Measurements from ENCODE around the gene IGSF5. TPM values are rescaled to one million over a fixed set of nuclear protein-coding genes. Genes with fewer than 3 reads are reported as not detected.
A peak's percentile ranks its signal among the peaks of the same experiment; 100 is the strongest.

IGSF5 gene
- total RNA-seq, 1 donor from 2014 or later: 1.5 TPM

DNA sequence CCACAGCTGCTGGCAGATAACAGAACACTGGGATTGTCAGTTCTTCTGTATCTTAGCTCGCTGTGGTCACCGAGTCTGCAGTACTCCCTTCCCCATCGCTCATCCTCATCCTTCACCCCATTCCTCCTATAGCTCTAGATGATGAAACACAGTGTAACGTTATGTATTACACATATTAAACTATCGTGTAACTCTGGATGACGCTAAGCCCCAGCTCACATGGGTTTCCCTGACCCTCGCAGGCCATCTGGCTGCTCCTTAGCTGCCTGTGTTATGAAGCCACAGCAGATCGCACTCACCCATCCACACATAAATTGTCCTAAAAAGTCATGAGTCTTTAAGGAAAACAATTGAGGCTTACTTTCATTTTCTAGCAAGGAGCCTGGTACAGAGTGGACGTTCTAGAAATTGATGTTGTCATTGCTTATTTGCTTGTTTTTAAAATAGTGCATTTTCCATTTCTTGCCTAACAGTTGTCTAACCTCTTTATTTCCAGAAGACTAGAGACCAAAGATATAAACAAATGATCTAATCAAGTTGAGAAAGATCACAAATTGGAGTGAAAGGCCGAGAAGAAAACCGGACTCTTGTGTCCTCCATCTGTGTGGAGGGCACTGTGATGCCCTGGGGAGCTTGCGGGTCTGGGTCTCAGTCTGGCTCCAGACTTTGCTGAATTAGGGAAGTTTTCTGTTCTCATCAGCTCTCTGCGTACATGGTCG, 97.9 kb downstream of the IGSF5 start:
- Mint-ChIP-seq H3K4me1 (ENCODE audit: unreplicated experiment) (peaks cover 20% of the 10 kb centered on the region), H3K9me3 (no peaks in the 10 kb centered on the region)
- no peak for DNase-seq (ENCODE audit: extremely low spot score, unreplicated experiment)

DNA sequence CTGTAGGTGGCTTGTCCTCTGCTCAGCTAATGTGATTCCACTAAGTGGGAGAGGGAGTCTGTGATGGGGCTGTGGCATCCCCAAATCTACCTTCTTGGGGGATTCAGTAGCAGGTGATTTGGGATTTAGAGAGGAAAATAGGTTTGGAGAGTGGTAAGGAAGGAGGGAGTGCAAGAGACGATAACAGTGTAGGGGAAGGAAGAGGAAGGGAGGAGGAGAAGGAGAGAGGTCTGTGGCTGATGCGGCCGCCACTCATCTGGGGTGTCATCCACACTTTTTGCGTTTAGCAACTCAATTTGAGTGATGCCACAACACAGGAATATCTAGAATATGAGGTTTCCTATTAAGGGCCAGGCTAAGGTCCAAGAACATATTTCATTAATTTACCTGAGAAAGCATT, 98.5 kb downstream of the IGSF5 start:
- no peak for DNase-seq (ENCODE audit: extremely low spot score, unreplicated experiment)
- TF ChIP-seq, protein P1, sequence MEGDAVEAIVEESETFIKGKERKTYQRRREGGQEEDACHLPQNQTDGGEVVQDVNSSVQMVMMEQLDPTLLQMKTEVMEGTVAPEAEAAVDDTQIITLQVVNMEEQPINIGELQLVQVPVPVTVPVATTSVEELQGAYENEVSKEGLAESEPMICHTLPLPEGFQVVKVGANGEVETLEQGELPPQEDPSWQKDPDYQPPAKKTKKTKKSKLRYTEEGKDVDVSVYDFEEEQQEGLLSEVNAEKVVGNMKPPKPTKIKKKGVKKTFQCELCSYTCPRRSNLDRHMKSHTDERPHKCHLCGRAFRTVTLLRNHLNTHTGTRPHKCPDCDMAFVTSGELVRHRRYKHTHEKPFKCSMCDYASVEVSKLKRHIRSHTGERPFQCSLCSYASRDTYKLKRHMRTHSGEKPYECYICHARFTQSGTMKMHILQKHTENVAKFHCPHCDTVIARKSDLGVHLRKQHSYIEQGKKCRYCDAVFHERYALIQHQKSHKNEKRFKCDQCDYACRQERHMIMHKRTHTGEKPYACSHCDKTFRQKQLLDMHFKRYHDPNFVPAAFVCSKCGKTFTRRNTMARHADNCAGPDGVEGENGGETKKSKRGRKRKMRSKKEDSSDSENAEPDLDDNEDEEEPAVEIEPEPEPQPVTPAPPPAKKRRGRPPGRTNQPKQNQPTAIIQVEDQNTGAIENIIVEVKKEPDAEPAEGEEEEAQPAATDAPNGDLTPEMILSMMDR (conservative IDR thresholded peaks at IDR 0.05): no peak
- peaks cover 25% of the 10 kb centered on the region for H3K4me1 Mint-ChIP-seq (ENCODE audit: unreplicated experiment)
- no peak overlapping the region for H3K4me3 Mint-ChIP-seq
- no peak overlapping the region for H3K27ac Mint-ChIP-seq
- H3K36me3 Mint-ChIP-seq: no peaks in the 10 kb centered on the region
- peaks cover 2% of the 10 kb centered on the region for H3K27me3 Mint-ChIP-seq
- H3K9me3 Mint-ChIP-seq: no peaks in the 10 kb centered on the region

More for the DNA sequence above, 97.9 kb downstream of the IGSF5 start:
- no peaks in the 10 kb centered on the region for H3K36me3 Mint-ChIP-seq
- H3K27me3 Mint-ChIP-seq: peaks cover 2% of the 10 kb centered on the region
- H3K27ac Mint-ChIP-seq: no peak overlapping the region
- no peak overlapping the region for H3K4me3 Mint-ChIP-seq
- TF ChIP-seq, protein P1 (conservative IDR thresholded peaks at IDR 0.05): no peak

DNA sequence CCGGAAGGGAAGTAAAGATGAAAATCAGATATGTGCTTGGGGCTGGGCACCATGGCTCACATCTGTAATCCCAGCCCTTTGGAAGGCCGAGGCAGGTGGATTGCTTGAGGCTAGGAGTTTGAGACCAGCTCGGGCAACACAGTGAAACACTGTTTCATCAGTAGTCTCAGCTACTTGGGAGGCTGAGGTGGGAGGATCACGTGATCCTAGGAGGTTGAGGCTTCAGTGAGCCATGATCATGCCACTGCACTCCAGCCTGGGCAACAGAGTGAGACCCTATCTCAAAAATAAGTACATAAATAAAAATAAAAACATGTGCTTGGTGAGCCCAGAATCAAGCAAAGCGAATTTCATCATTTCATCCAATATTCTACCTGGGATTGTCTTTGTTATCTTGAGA, 98.9 kb downstream of the IGSF5 start:
- Mint-ChIP-seq H3K4me3 (no peak overlapping the region), H3K27ac (no peak overlapping the region), H3K4me1 (ENCODE audit: unreplicated experiment) (peaks cover 30% of the 10 kb centered on the region), H3K9me3 (no peaks in the 10 kb centered on the region), H3K27me3 (peaks cover 2% of the 10 kb centered on the region), H3K36me3 (no peaks in the 10 kb centered on the region)
- DNase-seq (ENCODE audit: extremely low spot score, unreplicated experiment): no peak
- TF ChIP-seq, protein P1 (conservative IDR thresholded peaks at IDR 0.05): no peak

DNA sequence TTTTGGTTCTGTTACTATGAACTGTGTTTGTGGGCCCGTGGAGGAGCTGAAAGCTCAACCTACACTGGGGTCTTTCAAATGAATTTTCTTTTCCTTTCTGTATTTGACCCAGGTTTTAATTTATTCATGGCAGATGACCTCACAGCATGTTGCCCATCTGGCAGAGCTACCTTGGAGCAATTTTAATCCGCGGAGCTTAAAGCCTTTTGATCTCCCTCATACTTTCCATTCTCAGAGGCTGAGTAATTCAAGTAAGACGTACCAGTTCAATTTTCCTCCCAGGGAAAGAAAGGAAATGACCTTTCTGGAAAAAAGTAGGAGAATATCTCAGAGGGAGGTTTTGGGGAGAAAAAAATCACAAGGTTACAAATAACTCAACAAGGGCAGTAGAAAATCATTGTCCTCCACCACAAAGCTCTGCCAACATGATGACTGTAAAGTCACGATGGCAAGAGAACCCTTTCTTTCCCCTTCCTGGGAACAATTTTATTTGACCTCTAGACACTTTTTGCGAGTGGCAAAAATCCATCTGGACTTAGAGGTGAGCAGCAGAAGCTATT, 100.7 kb downstream of the IGSF5 start:
- no peak for DNase-seq (ENCODE audit: extremely low spot score, unreplicated experiment)
- Mint-ChIP-seq H3K27ac (peak overlapping the region; percentile 49), H3K4me3 (peak overlapping the region; percentile 22), H3K4me1 (ENCODE audit: unreplicated experiment) (peaks cover 43% of the 10 kb centered on the region), H3K9me3 (no peaks in the 10 kb centered on the region), H3K27me3 (peaks cover 2% of the 10 kb centered on the region), H3K36me3 (no peaks in the 10 kb centered on the region)
- TF ChIP-seq, protein P1 (conservative IDR thresholded peaks at IDR 0.05): no peak

DNA sequence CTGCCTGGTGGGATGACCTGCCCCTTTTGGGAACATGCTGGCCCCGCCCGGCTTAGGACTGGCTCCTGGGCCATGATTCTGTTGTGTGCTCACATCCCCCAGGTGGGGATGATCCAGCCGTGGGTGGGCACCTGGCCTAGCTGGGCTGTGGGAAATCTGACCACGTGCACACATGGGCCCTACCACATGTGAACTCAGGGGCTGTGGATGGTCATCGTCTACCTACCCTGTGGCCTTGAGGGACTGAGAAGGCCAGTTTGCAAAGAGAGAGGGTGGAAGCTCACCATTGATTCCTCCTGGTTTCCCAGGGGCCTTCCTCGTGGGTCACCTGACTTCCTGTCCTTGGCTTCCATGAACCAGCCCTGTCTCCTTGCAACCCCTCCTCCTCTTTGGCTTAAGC, 102.9 kb downstream of the IGSF5 start:
- no peak for DNase-seq (ENCODE audit: extremely low spot score, unreplicated experiment)
- Mint-ChIP-seq H3K27me3 (peaks cover 2% of the 10 kb centered on the region), H3K9me3 (no peaks in the 10 kb centered on the region), H3K27ac (no peak overlapping the region), H3K36me3 (no peaks in the 10 kb centered on the region), H3K4me3 (no peak overlapping the region), H3K4me1 (ENCODE audit: unreplicated experiment) (peaks cover 52% of the 10 kb centered on the region)
- TF ChIP-seq, protein P1 (conservative IDR thresholded peaks at IDR 0.05): no peak

All from type B pancreatic cell (in vitro differentiated cells).